Measurements from ENCODE around the gene RAB27A.

- TF ChIP-seq CTCF (conservative IDR thresholded peaks at IDR 0.05; ENCODE audit: low read depth, low read length) (no peak), EZH2phosphoT487 (IDR thresholded peaks at IDR 0.05; ENCODE audit: borderline replicate concordance, low read length) (no peak)
Observed at GRCh38 chr15:55267401-55268175, 22.0 kb downstream of the RAB27A start.

Data from PC-3 (cell line).